ENCODE results near the gene PDK2. TPM values are rescaled to one million over a fixed set of nuclear protein-coding genes. Genes with fewer than 3 reads are reported as not detected.

The PDK2 gene
- total and polyA plus RNA-seq, 9 of the 15 experiments (the other 6 are each of a cell fraction or from before 2014, with no cell fraction given): 0.03 to 2.5 (median 1.4) TPM

DNA sequence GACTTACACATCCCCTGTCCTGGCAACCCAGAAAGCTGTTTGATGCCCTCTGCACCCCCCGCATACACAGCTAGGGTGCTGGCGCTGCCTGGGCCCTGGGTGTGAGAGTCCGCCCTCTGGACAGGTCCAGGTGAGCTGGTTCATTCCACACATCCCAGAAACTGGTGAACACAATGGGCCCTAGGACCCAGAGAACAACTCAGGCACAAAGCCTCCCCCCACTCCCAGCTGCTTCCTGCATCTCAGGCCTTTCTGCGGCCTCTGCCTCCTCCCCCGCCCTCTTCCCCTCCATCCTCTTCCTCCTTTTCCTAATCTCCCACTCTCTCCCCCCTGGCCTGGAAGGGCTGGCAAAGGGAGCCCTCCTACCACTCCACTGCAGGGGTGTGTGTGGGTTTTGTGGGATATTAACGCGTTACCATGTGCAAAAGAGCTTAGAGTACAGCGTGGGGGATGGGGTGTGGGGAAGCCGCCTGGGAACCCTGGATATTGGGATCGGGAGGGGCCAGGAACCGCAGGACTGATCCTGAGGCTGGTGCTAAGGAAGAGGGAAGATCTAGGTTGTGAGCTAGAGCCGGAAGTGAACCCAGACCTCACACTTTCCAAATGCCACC, 56.9 kb downstream of the PDK2 start (continued):
- TF ChIP-seq BRF1 (IDR thresholded peaks at IDR 0.05; ENCODE audit: borderline replicate concordance, extremely low read depth, insufficient read length) (no peak), ZNF586 (CRISPR knock-in tag; conservative IDR thresholded peaks at IDR 0.05) (no peak), TGIF2 (CRISPR knock-in tag; IDR thresholded peaks at IDR 0.05) (no peak), LEF1 (IDR thresholded peaks at IDR 0.05) (peak; percentile 77), SMAD1 (IDR thresholded peaks at IDR 0.05; ENCODE audit: low read depth, low read length, partially characterized antibody) (no peak), CHD2 (IDR thresholded peaks at IDR 0.05; ENCODE audit: low read depth, low read length) (no peak), ZNF274 (IDR thresholded peaks at IDR 0.05; ENCODE audit: borderline replicate concordance, low read depth, low read length) (no peak), NR2F6 (CRISPR knock-in tag; IDR thresholded peaks at IDR 0.05) (no peak), PHF8 (IDR thresholded peaks at IDR 0.05; ENCODE audit: borderline replicate concordance, low read length) (peak; percentile 45; the same call in 1 of the 2 replicates), SMARCA4 (IDR thresholded peaks at IDR 0.05) (peak; percentile 77), ZNF23 (CRISPR knock-in tag; IDR thresholded peaks at IDR 0.05) (no peak), XRCC5 (IDR thresholded peaks at IDR 0.05; ENCODE audit: low read depth, low read length) (peak; percentile 84; the same call in 1 of the 2 replicates)
- TF ChIP-seq, protein P1, sequence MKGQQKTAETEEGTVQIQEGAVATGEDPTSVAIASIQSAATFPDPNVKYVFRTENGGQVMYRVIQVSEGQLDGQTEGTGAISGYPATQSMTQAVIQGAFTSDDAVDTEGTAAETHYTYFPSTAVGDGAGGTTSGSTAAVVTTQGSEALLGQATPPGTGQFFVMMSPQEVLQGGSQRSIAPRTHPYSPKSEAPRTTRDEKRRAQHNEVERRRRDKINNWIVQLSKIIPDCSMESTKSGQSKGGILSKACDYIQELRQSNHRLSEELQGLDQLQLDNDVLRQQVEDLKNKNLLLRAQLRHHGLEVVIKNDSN (CRISPR knock-in tag; IDR thresholded peaks at IDR 0.05): 0 out of 2 replicates have a peak, but pooled peaks have one; percentile 22
- TF ChIP-seq, protein P2, sequence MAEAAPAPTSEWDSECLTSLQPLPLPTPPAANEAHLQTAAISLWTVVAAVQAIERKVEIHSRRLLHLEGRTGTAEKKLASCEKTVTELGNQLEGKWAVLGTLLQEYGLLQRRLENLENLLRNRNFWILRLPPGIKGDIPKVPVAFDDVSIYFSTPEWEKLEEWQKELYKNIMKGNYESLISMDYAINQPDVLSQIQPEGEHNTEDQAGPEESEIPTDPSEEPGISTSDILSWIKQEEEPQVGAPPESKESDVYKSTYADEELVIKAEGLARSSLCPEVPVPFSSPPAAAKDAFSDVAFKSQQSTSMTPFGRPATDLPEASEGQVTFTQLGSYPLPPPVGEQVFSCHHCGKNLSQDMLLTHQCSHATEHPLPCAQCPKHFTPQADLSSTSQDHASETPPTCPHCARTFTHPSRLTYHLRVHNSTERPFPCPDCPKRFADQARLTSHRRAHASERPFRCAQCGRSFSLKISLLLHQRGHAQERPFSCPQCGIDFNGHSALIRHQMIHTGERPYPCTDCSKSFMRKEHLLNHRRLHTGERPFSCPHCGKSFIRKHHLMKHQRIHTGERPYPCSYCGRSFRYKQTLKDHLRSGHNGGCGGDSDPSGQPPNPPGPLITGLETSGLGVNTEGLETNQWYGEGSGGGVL (CRISPR knock-in tag; IDR thresholded peaks at IDR 0.05): no peak
- TF ChIP-seq, protein P3, sequence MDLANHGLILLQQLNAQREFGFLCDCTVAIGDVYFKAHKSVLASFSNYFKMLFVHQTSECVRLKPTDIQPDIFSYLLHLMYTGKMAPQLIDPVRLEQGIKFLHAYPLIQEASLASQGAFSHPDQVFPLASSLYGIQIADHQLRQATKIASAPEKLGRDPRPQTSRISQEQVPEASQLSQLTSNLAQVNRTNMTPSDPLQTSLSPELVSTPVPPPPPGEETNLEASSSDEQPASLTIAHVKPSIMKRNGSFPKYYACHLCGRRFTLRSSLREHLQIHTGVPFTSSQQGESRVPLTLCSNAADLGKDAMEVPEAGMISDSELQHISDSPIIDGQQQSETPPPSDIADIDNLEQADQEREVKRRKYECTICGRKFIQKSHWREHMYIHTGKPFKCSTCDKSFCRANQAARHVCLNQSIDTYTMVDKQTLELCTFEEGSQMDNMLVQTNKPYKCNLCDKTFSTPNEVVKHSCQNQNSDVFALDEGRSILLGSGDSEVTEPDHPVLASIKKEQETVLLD (IDR thresholded peaks at IDR 0.05): peak; percentile 71; the same call in 1 of the 2 replicates
- TF ChIP-seq, protein P4, sequence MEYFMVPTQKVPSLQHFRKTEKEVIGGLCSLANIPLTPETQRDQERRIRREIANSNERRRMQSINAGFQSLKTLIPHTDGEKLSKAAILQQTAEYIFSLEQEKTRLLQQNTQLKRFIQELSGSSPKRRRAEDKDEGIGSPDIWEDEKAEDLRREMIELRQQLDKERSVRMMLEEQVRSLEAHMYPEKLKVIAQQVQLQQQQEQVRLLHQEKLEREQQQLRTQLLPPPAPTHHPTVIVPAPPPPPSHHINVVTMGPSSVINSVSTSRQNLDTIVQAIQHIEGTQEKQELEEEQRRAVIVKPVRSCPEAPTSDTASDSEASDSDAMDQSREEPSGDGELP (CRISPR knock-in tag; IDR thresholded peaks at IDR 0.05; ENCODE audit: borderline replicate concordance): peak; percentile 99
- TF ChIP-seq, protein P5, sequence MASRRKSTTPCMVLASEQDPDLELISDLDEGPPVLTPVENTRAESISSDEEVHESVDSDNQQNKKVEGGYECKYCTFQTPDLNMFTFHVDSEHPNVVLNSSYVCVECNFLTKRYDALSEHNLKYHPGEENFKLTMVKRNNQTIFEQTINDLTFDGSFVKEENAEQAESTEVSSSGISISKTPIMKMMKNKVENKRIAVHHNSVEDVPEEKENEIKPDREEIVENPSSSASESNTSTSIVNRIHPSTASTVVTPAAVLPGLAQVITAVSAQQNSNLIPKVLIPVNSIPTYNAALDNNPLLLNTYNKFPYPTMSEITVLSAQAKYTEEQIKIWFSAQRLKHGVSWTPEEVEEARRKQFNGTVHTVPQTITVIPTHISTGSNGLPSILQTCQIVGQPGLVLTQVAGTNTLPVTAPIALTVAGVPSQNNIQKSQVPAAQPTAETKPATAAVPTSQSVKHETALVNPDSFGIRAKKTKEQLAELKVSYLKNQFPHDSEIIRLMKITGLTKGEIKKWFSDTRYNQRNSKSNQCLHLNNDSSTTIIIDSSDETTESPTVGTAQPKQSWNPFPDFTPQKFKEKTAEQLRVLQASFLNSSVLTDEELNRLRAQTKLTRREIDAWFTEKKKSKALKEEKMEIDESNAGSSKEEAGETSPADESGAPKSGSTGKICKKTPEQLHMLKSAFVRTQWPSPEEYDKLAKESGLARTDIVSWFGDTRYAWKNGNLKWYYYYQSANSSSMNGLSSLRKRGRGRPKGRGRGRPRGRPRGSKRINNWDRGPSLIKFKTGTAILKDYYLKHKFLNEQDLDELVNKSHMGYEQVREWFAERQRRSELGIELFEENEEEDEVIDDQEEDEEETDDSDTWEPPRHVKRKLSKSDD (conservative IDR thresholded peaks at IDR 0.05; ENCODE audit: low read length): no peak

Measured in K562 (cell line).